Activated naive CD8-positive, alpha-beta T cell treated with anti-CD3 and anti-CD28 coated beads, Interleukin-2, amount 50 U/mL, for 24 hours (primary cell): ENCODE measurements around the gene PAN3.
A peak's percentile ranks its signal among the peaks of the same experiment; 100 is the strongest.
"Not testable (repeated sequence)": the region's sequence is repeated elsewhere in the genome, so short reads cannot be mapped to it uniquely, and the experiment has no call there.

ENCODE experiments used
- ATAC-seq: fragments of 150-1000 bp; cut with Tn5 transposase; one replicate; pipeline ENCODE4 v1.10.0; 2021
- DNase-seq: peaks from one replicate; pipeline ENCODE4 v3.0.0; 2021
- H3K27ac Mint-ChIP-seq: one replicate; pipeline ENCODE4 v1.8.0; 2021; ENCODE audit warnings: mild to moderate bottlenecking, mixed read lengths
- H3K27me3 Mint-ChIP-seq: one replicate; pipeline ENCODE4 v1.8.0; 2021; ENCODE audit warnings: mixed read lengths
- H3K36me3 Mint-ChIP-seq: one replicate; pipeline ENCODE4 v1.8.0; 2021; ENCODE audit warnings: low read depth, mixed read lengths
- H3K4me1 Mint-ChIP-seq: one replicate; pipeline ENCODE4 v1.8.0; 2021; ENCODE audit warnings: mixed read lengths
- H3K4me3 Mint-ChIP-seq: one replicate; pipeline ENCODE4 v1.8.0; 2021; ENCODE audit warnings: mild to moderate bottlenecking, moderate library complexity, mixed read lengths
- H3K9me3 Mint-ChIP-seq: one replicate; pipeline ENCODE4 v1.8.0; 2021; ENCODE audit warnings: mixed read lengths

PAN3 gene

DNA sequence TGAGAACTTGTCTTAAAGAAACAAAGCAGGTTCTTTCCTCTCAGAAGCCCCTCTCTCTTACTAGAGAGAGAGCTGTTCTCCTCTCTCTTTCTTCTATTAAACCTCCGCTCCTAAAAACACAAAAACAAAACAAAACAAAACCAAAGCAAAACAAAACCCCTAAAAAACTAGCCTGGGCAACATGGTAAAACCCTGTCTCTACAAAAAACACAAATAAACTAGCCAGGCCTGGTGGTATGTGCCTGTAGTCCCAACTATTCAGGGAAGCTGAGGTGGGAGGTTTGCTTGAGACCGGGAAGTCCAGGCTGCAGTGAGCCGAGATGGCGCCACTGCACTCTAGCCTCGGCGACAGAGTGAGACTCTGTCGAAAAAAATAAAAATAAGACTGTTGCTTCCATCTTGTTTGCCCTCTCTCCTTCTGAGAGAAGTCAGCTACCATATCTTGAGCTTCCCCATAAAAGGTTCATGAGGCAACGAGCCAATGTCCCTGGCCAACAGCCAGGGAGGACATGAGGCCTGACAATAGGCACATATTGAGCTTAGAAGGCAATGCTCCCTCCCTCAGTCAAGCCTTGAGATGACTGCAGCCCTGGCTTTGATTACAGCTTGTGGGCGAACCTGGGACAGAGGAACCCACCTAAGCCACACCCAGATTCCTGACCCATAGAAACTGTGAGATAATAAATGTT is 20.5 kb upstream of the PAN3 start:
- ATAC-seq (no peak), DNase-seq (no peak)
- Mint-ChIP-seq H3K27me3 (no peaks in the 10 kb centered on the region), H3K27ac (no peak overlapping the region), H3K9me3 (no peaks in the 10 kb centered on the region), H3K4me3 (no peak overlapping the region), H3K36me3 (no peaks in the 10 kb centered on the region), H3K4me1 (peaks cover 12% of the 10 kb centered on the region)

DNA sequence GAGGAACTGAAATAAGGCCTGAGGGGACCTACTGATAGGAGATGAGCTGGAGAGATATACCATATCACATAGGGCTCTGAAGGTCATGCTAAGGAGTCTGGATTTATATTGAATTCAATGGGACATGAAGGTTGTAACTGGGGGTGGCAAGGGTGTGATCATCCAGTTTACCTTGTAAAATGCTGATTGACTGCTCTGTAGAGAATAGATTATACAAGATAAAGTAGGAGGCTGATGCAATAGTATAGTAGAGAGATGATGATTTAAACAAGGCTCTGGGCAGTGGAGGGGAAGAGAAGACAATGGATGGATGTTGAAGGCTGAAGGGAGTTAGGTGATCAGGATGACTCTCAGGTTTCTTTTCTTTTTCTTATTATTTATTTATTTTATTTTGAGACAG is 18.0 kb upstream of the PAN3 start:
- ATAC-seq = no peak
- DNase-seq = no peak
- no peaks in the 10 kb centered on the region for H3K27me3 Mint-ChIP-seq
- no peak overlapping the region for H3K27ac Mint-ChIP-seq
- H3K9me3 Mint-ChIP-seq = no peaks in the 10 kb centered on the region
- peaks cover 12% of the 10 kb centered on the region for H3K4me1 Mint-ChIP-seq
- H3K4me3 Mint-ChIP-seq = no peak overlapping the region
- no peaks in the 10 kb centered on the region for H3K36me3 Mint-ChIP-seq

DNA sequence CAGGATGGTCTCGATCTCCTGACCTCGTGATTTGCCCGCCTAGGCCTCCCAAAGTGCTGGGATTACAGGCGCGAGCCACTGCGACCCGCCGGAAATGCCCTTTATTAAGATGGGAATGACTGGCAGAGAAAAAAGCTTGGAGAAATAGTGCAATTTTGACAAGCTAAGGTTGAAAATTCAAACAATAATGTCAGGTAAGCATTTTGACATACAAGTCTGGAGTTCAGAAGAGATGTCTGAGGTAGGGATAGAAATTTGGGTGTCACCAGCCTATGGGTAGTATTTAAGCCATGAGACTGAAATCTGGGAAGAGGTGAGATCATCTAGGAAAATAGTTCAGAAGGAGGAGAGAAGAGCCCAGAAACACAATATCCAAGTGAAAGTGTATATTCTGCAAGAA is 17.1 kb upstream of the PAN3 start:
- H3K36me3 Mint-ChIP-seq = no peaks in the 10 kb centered on the region
- H3K9me3 Mint-ChIP-seq = no peaks in the 10 kb centered on the region
- no peak overlapping the region for H3K27ac Mint-ChIP-seq
- ATAC-seq (no peak), DNase-seq (no peak)
- no peak overlapping the region for H3K4me3 Mint-ChIP-seq
- peaks cover 12% of the 10 kb centered on the region for H3K4me1 Mint-ChIP-seq
- no peaks in the 10 kb centered on the region for H3K27me3 Mint-ChIP-seq

DNA sequence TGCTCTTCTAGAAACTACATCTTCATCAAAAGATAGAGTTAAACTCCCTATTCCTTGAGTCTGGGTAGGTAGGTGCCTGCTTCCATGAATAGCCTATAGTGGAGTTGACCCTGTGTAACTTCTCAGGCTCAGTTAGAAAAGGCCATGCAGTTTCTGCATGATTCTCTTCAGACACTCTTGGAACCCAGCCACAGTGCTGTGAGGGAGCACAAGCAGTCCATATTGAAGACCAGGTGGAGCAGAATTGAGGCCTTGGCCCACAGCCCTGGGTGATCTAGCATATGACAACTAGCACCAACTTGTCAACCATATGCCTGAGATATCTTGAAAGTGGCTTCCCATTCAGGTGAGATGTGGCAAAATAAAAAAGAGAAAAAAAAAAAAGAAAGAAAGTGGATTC is 10.3 kb upstream of the PAN3 start:
- Mint-ChIP-seq H3K9me3 (no peaks in the 10 kb centered on the region), H3K4me3 (no peak overlapping the region), H3K36me3 (no peaks in the 10 kb centered on the region), H3K27me3 (no peaks in the 10 kb centered on the region), H3K27ac (no peak overlapping the region), H3K4me1 (no peaks in the 10 kb centered on the region)
- ATAC-seq (no peak), DNase-seq (no peak)

DNA sequence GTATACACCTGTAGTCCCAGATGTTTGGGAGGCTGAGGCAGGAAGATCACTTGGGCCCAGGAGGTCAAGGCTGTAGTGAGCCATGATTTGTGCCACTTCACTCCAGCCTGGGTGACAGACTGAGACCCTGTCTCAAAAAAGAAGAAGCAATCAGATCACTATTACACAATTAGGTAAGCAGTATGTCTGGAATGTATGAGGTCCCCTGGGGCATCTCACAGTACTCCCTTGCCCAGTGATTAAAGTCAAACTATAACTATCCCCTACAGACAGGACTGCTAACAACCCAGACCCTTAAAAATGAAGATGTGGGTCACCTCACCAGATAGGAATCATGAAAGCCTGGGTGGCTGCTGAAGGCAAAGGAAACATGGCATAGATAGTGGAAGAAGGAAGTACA is 9.4 kb upstream of the PAN3 start:
- Mint-ChIP-seq H3K4me3 (no peak overlapping the region), H3K27me3 (no peaks in the 10 kb centered on the region), H3K36me3 (no peaks in the 10 kb centered on the region), H3K9me3 (no peaks in the 10 kb centered on the region), H3K4me1 (no peaks in the 10 kb centered on the region), H3K27ac (no peak overlapping the region)
- DNase-seq (no peak), ATAC-seq (no peak)

DNA sequence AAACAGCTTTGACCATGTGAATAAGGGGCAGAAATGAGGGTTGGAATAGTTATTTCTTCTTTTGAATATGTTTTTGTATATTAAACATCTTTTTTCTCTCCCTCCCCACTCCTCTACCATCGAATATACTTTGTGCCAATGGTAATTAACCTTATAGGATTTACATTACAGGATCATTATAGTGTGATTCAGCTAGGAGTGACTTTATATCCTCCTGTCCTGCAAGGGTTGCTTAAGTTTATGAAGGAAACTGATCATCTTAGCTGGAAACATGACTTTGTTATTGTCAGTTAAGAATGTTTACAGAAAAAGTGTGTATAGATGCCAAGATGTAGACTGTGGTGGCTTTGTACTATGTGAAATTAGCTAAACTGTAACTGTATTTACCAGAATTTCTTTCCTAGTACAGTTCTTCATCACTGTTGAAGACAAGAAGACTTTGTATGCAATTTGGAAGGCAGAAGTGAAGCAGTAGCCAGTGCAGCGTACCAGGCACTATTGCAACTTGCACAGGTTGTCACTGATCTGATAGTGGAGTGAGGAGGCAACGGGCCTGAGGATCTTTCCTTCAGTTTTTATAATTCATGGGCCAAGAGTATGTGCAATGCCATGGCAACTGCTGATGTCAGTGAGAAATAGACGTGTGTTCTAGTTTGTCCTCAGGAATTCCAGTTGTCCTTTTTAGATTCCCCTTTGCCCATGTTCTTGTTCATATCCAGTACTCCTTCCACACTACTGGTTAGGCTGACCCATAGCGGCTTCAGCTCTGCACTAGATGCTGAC is 8.2 kb upstream of the PAN3 start:
- Mint-ChIP-seq H3K9me3 (no peaks in the 10 kb centered on the region), H3K4me3 (no peak overlapping the region), H3K4me1 (no peaks in the 10 kb centered on the region), H3K27me3 (no peaks in the 10 kb centered on the region), H3K36me3 (no peaks in the 10 kb centered on the region), H3K27ac (no peak overlapping the region)
- ATAC-seq = no peak
- DNase-seq = no peak

DNA sequence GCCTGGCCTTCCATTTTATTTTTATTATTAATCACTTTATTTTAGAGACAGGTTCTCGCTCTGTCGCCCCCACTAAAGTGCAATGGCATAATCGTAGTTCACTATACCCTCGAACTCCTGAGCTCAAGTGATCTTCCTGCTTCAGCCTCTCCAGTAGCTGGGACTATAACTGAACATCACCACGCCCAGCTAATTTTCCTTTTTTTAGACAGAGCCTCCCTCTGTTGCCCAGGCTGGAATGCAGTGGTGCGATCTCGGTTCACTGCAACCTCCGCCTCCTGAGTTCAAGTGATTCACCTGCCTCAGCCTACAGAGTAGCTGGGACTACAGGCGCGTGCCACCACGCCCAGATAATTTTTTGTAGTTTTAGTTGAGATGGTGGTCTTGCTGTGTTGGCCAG is 6.7 kb upstream of the PAN3 start:
- H3K4me3 Mint-ChIP-seq = no peak overlapping the region
- peaks cover 2% of the 10 kb centered on the region for H3K36me3 Mint-ChIP-seq
- ATAC-seq = no peak
- H3K4me1 Mint-ChIP-seq = peaks cover 6% of the 10 kb centered on the region
- no peaks in the 10 kb centered on the region for H3K27me3 Mint-ChIP-seq
- H3K27ac Mint-ChIP-seq = no peak overlapping the region
- H3K9me3 Mint-ChIP-seq = no peaks in the 10 kb centered on the region
- no peak for DNase-seq

DNA sequence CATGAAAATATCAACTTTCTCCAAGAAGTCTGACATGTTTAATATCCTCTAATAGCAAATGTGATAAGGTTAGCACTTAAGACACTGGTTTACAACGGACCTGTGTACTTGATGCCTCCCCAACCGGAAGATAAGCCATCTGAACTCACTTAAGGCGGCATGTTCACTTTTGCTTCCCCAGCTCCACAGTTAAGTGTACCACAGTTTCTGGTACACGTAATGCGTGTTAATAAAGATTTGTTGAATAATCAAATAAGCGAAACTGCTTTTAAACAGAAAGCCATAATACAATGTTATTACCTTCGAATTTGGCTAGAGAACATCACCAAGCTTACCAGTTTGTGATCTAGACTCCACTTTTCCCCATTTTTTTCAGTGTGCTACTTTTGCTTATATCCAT is 1.4 kb upstream of the PAN3 start:
- peak overlapping the region; percentile 88 for H3K27ac Mint-ChIP-seq
- peaks cover 5% of the 10 kb centered on the region for H3K36me3 Mint-ChIP-seq
- no peak for ATAC-seq
- no peaks in the 10 kb centered on the region for H3K27me3 Mint-ChIP-seq
- H3K9me3 Mint-ChIP-seq = no peaks in the 10 kb centered on the region
- peak overlapping the region; percentile 94 for H3K4me3 Mint-ChIP-seq
- DNase-seq = no peak
- H3K4me1 Mint-ChIP-seq = peaks cover 37% of the 10 kb centered on the region

DNA sequence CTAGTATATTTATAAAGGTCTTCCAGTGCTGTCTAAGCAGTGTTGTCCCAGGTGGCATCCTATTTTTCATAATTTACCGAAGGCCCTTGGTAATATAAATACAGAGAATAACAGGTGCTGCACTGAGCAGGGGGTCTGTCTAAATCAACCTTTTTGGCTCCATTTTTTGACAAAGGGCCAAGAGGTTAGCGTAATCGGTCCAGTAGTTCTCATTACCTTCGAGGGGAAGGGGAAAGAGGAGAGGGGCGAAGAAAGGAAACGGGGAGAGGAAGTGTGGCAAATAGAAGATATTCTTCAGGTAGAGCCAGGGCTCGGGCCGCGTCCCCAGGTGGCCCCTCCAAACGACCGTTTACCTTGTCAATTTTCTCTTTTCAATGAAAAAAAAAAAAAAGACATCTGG is 749 bp upstream of the PAN3 start:
- DNase-seq (no peak), ATAC-seq (no peak)
- H3K36me3 Mint-ChIP-seq = peaks cover 5% of the 10 kb centered on the region
- H3K4me3 Mint-ChIP-seq = peak overlapping the region; percentile 94
- H3K27ac Mint-ChIP-seq = peak overlapping the region; percentile 88
- no peaks in the 10 kb centered on the region for H3K27me3 Mint-ChIP-seq
- H3K4me1 Mint-ChIP-seq = peaks cover 43% of the 10 kb centered on the region
- no peaks in the 10 kb centered on the region for H3K9me3 Mint-ChIP-seq

DNA sequence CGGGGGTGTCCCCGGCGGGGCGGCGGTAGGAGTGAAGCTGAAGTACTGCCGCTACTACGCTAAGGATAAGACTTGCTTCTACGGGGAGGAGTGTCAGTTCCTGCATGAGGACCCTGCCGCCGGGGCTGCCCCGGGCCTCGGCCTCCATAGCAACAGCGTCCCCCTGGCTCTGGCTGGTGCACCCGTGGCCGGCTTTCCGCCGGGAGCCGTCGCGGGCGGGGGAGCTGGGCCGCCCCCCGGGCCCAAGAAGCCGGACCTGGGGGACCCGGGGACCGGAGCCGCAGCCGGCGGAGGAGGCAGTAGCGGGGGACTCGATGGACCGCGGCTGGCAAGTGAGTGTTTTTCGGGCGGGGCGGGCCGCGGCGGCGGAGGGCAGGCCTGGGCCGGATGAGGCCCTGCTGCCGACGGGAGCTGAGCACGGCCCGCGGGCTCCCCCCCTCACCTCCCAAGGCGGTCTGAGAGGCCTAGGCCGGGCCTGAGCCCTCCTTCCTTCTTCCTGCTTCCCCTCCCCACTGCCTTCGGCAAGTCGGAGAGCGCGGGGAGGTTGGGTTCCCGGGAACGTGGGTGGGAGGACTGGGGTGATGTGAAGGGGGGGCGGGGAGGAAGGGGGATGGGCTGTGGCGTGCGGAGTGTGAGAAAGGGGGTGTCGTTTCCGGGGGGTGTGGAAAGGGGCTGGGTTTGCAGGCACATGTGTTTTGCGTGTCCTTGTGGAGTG is 568 bp downstream of the PAN3 start:
- no peaks in the 10 kb centered on the region for H3K9me3 Mint-ChIP-seq
- H3K36me3 Mint-ChIP-seq = peaks cover 7% of the 10 kb centered on the region
- H3K4me1 Mint-ChIP-seq = peaks cover 56% of the 10 kb centered on the region
- H3K4me3 Mint-ChIP-seq = peak overlapping the region; percentile 94
- H3K27me3 Mint-ChIP-seq = no peaks in the 10 kb centered on the region
- H3K27ac Mint-ChIP-seq = peak overlapping the region; percentile 89
- DNase-seq (peak; percentile 90), ATAC-seq (peak; percentile 81)

DNA sequence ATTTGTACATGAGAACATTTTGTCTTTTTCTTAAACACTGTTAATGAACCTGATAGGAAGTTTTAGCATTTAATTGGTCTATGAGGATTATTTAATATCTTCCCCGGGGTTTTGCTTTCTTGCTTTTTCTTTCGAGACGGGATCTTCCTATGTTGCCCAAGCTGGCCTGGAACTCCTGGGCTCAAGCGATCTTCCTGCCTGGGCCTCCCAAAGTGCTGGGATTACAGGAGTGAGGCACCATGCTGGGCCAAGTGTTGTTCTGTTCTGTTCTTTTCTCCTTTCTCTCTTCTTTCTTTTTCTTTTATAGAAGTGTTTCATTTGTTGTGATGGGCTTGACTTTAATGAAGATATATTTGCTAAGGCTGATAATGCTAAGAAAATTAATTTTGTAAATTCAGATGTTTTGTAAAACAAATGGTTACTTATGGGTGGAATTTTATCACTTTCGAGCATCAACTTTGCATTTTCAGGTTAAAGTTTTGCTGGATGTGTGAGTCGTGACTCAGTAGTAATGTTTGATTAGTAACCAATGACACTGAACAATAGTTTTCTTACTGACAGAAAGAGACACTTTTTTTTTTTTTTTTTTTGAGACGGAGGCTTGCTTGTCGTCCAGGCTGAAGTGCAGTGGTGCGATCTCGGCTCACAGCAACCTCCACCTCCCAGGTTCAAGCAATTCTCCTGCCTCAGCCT is 2.2 kb downstream of the PAN3 start:
- H3K9me3 Mint-ChIP-seq = no peaks in the 10 kb centered on the region
- peaks cover 11% of the 10 kb centered on the region for H3K36me3 Mint-ChIP-seq
- ATAC-seq (no peak), DNase-seq (no peak)
- H3K27me3 Mint-ChIP-seq = no peaks in the 10 kb centered on the region
- peak overlapping the region; percentile 94 for H3K4me3 Mint-ChIP-seq
- peak overlapping the region; percentile 89 for H3K27ac Mint-ChIP-seq
- peaks cover 60% of the 10 kb centered on the region for H3K4me1 Mint-ChIP-seq

DNA sequence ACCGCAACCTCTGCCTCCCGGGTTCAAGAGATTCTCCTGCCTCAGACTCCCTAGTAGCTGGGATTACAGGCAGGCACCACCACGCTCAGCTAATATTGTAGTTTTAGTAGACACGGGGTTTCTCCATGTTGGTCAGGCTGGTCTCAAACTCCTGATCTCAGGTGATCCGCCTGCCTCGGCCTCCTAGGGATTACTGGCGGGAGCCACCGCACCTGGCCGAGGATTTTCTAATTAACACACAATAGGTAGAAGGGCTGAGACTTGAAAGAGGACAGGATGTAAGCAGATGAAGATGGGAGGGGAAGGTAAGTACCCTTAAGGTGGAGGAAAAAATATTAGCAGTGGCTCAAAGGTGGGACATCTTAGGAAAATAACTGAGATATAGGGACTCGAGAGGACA is 3.2 kb downstream of the PAN3 start:
- Mint-ChIP-seq H3K4me3 (peak overlapping the region; percentile 61), H3K4me1 (peaks cover 58% of the 10 kb centered on the region), H3K27ac (peak overlapping the region; percentile 54)
- not testable (repeated sequence) for H3K27me3 Mint-ChIP-seq, DNase-seq, H3K9me3 Mint-ChIP-seq, ATAC-seq, H3K36me3 Mint-ChIP-seq

DNA sequence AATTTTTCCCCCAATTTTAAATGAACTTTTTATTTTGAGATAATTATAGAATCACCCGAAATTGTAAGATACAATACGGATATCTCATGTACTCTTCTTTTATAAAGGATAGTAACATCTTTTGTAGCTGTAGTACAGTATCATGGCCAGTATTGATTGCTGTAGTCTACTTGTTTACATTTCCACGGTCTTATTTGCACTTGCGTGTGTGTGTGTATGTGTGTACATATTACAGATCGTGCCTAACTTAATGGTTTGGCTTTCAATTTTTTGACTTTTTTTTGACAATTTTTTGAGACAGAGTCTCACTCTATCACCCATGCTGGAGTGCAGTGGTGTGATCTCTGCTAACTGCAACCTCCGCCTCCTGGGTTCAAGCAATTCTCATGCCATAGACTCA is 6.7 kb downstream of the PAN3 start:
- Mint-ChIP-seq H3K36me3 (peaks cover 8% of the 10 kb centered on the region), H3K27ac (no peak overlapping the region), H3K4me1 (peaks cover 73% of the 10 kb centered on the region), H3K9me3 (no peaks in the 10 kb centered on the region), H3K4me3 (no peak overlapping the region), H3K27me3 (no peaks in the 10 kb centered on the region)
- DNase-seq (no peak), ATAC-seq (no peak)

DNA sequence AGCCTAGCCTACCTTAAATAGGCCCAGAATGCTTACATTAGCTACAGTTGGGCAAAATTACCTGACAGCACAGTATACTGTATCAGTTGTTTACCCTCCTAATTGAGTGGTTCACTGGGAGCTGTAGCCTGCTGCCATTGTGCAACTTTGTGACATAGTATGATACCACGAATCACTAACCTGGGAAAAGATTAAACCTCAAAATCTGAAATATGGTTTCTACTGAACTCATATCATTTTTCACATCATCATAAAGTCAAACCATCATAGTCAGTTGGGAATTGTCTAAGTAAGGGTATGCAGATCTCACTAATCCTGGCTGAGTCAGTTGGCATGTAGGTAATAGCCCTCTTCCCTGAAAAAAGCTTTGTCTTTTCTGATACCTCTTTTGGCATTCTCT is 9.2 kb downstream of the PAN3 start:
- peaks cover 58% of the 10 kb centered on the region for H3K4me1 Mint-ChIP-seq
- H3K4me3 Mint-ChIP-seq = no peak overlapping the region

More for the DNA sequence above, 9.2 kb downstream of the PAN3 start:
- H3K36me3 Mint-ChIP-seq = peaks cover 13% of the 10 kb centered on the region
- DNase-seq = no peak
- no peaks in the 10 kb centered on the region for H3K9me3 Mint-ChIP-seq
- peak; percentile 90 for ATAC-seq
- H3K27ac Mint-ChIP-seq = no peak overlapping the region
- H3K27me3 Mint-ChIP-seq = no peaks in the 10 kb centered on the region
